Heart left ventricle (tissue), 13 donors: ENCODE data around the gene CD2BP2.

Experiments used
- POLR2A ChIP-seq, 2 donors: fragments of 450-650 bp; IDR thresholded peaks; one replicate each; pipeline ENCODE4 v1.6.1; 2017; ENCODE audit warnings: antibody characterized with exemption in 2 of 2, mild to moderate bottlenecking in 2 of 2, moderate library complexity in 2 of 2
- TF ChIP-seq, protein P1 (sequence below), 12 donors: fragments of 200-600 bp; sonication (generic) in 4 of 12; IDR thresholded peaks; one replicate each; pipeline versions ENCODE4 v1.5.0 to v1.8.0; 2018 to 2022; ENCODE audit warnings: antibody characterized with exemption in 12 of 12, mild to moderate bottlenecking in 5 of 12
- donor health status: ischemic (EF 13 %, LVEDD 7.1; RV severe dilation, severe dysfunction).
- donor health status: DM: no; HTN: yes; CAD: no.
- donor health status: DM: no; HTN: no; CAD: no.
- donor health status: ischemic (EF 25% LVEDD 6.9; RV normal size, moderate dysfunction).
- donor health status: ischemic (EF 25% LVEDD 5.7; RV mildly dilated, moderate dysfunction).
- donor health status: ischemic (EF 35%, LVEDD 5.7; RV mildly dilated, moderate dysfunction).
- donor health status: nonischemic (EF 11% LVEDD 7.7; RV severe dilation, severe dysfunction).
- donor health status: DM: yes; HTN: yes; CAD: no.
- donor health status: PGD.
- donor health status: ischemic (EF 29% LVEDD 5.4; RV normal size, mild dysfunction).
- donor health status: nonischemic (EF 23%, LVEDD 6.1; RV moderate dilation, normal function).

DNA sequence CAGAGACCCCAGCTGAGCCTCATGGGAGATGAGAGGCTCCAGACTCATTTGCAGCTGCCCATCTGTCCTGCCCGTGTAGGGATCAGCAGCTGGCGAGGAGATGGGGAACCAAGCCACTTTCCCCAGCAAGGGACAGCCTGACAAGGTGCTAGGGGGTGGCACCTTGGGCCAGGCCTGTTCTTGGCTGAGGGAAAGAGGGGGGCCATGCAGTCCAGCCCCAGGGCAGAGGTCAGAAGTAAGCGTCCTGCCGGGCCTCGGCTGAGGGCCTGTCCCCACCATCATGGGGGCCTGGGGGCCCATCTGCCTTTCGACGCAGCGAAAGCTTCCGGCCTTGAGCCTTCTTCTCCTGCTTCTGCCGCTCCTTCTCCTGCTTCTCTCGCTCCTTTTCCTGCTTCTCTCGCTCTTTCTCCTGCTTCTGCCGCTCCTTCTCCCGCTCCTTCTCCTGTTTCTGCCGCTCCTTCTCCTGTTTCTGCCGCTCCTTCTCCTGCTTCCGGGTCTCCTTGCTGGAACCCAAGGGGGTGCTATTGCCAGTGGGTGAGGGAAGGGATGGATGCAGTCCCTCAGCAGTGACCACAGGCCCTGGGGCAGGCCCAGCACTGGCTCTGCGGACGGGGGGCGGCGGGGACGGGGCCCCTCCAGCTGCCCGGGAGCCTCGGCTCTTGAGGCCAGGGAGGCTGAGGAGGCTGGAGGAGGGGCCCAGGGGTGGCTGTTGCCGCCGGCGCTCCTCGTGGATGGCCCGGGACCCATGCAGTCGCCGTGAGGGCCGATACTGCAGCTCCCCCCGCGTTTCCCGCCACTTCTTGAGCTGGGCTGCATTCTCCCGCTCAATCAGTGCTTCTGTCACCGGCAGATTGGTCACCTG lies 2.8 kb upstream of the CD2BP2 start:
- TF ChIP-seq, protein P1, sequence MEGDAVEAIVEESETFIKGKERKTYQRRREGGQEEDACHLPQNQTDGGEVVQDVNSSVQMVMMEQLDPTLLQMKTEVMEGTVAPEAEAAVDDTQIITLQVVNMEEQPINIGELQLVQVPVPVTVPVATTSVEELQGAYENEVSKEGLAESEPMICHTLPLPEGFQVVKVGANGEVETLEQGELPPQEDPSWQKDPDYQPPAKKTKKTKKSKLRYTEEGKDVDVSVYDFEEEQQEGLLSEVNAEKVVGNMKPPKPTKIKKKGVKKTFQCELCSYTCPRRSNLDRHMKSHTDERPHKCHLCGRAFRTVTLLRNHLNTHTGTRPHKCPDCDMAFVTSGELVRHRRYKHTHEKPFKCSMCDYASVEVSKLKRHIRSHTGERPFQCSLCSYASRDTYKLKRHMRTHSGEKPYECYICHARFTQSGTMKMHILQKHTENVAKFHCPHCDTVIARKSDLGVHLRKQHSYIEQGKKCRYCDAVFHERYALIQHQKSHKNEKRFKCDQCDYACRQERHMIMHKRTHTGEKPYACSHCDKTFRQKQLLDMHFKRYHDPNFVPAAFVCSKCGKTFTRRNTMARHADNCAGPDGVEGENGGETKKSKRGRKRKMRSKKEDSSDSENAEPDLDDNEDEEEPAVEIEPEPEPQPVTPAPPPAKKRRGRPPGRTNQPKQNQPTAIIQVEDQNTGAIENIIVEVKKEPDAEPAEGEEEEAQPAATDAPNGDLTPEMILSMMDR (IDR thresholded peaks at IDR 0.05) = no peak
- TF ChIP-seq POLR2A (IDR thresholded peaks at IDR 0.05) = no peak
